Fibroblast of the conjunctiva (primary cell): Measurements from ENCODE around the gene NEURL1B.

ENCODE experiments used
- DNase-seq: peaks from one replicate; pipeline ENCODE4 v3.0.0-alpha.2; 2010; ENCODE audit warnings: low read depth

Gene NEURL1B

GRCh38 chr5:172715421-172715780 is 74.3 kb downstream of the NEURL1B start:
- DNase-seq = no peak

- DNase-seq = no peak
These were observed 75.0 kb downstream of the NEURL1B start for GRCh38 chr5:172715931-172716682.

- DNase-seq = peak; percentile 72
These were observed 75.8 kb downstream of the NEURL1B start for GRCh38 chr5:172716796-172717313.

DNA sequence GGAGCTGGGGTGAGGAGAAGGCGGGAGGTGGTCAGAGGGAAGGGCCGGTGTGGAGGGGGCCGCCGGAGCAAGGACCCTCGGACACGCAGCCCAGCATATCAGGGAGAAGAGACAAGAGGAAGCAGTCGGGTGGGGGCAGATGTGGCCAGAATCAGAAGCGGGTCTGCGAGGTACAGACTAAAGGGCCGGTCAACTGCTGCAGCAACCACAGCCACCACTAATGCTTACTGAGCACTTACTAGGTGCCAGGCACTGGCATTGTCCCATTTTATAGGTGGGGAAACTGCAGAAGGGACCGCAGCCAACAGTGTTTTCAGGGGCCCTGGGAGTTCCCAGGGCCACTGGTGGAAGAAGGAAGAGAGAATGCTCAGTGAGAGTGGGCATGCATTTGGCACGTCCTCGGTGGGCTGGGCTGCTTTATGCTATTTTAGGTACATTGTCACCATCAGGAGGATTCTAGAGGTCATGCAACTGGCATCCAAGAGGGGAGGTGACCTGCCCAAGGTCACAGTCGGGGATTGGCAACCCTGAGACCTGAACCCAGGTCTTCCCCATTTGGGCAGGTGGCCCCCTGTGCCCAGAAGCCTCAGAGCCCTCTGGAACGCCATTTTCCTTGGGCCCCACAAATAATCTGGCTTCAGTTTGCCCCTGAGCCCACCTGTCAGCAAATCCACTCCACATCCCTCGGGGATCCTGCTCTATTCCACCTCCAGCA is 76.6 kb downstream of the NEURL1B start:
- no peak for DNase-seq

GRCh38 chr5:172718527-172719114 is 77.6 kb downstream of the NEURL1B start:
- no peak for DNase-seq

DNA sequence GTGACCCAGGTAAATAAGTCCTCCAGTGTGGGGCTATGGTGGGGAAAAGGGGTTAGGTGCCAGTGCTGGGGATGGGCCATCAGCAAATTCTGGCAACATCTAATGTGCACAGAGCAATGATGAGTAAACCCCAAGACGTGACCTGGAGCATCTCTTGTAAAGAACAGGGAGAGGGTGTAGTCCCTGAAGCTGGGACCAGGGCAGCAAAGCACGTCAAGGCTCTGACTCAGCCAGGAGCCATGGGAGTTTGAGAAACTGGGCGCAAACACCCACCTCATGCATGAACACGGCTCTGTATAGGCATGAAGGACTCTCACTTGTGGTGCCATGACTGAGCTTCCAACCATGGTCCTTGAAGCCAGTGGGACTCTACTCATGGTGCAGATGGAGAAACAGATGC is 78.1 kb downstream of the NEURL1B start:
- no peak for DNase-seq

- DNase-seq = no peak
These were observed 79.6 kb downstream of the NEURL1B start for GRCh38 chr5:172720655-172721054.

DNA sequence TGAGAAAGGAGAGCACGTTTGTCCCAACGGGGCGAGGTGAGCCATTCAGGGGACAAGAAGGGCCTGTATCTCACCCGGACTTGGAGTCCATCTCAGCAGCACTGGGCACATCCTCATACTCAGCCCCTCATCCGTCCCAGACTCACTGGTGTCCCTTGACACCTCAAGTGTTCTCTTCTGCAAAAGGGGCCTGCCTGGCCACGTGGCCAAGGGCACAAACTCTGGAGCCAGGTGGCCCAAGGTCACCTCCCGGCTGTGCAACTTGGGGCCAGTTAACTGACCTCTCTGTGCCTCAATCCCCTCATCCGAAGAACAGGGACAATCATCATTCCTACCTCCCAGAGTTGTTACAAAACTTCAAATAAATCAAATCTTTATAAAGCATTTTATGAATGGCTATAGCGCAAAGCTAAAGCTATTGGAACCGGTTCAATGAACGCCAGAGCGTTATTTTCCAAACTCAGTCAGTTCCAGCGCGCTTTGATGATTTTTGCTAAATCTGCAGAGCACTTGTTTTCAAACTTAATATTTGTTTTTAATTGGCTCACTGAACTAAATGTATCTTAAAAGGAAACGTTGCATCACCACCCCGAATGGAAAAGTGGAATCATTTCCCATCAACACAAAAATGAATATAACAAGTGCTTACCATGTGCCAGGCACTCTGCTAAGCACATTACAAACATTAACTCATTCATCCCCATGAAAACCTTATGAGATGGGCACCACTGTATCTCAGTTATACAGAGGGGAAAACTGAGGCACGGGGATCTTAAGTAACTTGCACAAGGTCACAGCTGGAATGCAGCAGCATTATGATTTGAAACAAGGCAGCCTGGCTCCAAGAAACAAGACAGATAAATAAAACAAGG is 80.6 kb downstream of the NEURL1B start:
- DNase-seq = peak; percentile 76

DNA sequence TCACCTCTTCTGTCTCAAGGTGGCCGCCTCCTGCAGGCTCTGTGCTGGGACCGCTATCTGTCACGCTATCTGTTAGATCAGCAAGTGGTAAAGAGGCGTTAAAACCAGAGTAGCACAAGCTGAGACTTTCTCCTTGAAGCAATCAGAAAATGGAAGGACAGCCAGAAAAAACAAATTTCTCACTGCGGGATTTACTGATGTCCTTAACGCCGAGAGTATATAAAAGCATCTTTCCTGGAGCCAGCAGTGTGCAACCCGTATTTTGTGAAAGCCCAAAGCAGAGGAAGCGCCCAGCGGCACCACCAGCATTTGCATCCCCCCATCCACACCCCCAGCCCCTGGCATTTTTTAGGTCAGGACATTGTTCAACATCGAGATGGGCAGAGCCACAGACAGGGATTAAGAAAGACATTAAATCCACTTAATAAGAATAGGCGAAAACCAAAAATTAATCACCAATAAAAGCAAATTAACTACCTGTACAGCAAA is 81.3 kb downstream of the NEURL1B start:
- peak; percentile 16 for DNase-seq

- no peak for DNase-seq
These were observed 82.4 kb downstream of the NEURL1B start for GRCh38 chr5:172723508-172723907.

GRCh38 chr5:172724242-172725183 is 83.5 kb downstream of the NEURL1B start:
- DNase-seq = no peak

- DNase-seq = no peak
These were observed 84.2 kb downstream of the NEURL1B start for GRCh38 chr5:172725273-172725672.

DNA sequence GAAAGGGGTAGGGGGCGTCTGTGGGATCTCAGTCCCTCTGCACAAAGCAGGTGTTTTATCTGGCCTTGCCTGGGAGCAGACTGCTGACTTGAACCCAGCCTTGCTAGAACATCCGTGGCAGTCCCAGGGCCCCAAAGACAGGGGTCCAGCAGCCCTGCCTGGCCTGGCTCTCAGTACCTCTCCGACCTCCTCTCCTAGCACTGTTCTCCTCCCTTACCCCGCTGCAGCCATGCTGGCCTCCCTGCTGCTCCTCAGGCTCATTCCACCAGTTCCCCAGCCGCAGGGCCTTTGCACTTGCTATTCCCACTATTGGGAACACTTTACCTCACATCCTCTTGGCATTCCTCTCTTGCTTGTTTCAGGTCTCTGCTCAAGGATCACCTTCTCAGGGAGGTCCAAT is 84.7 kb downstream of the NEURL1B start:
- DNase-seq = no peak

DNA sequence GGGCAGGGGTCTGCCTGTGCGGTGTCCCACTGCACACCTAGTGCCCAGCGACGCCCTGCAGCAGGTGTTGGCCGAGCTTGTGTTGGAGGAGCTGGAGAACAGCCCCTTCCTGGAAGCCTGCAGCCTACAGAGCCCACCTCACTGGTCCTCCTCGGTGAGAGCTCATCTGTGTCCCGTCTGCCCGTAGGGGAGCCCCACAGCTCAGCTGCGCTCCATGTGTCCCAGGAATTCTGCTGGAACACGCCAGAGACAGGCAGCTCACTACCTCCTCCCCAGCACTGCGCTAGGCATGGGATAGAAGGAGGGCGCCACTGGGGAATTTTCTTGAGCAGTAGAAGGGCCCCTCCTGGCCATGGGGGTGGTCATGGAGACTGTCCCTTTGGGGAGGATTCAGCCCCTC is 85.9 kb downstream of the NEURL1B start:
- no peak for DNase-seq

DNA sequence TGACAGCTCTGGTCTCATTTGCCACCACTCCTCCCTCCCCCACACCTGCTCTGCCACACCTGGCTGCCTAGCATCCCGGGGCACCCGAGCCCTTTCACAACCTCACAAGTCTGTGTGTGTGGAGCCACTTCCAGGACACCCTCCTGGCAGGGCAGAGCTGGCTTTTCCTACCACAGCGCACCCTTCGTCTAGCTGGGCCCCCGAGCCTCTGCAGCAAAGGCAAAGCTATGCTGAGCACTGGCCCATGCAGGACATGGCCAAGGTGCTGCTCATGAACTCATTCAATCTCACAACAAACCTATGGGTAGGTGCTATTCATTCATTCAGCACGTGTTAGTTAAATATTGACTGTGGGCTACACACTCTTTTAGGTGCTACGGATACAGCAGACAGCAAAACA is 86.5 kb downstream of the NEURL1B start:
- no peak for DNase-seq

GRCh38 chr5:172728481-172729241 is 87.6 kb downstream of the NEURL1B start:
- no peak for DNase-seq

DNA sequence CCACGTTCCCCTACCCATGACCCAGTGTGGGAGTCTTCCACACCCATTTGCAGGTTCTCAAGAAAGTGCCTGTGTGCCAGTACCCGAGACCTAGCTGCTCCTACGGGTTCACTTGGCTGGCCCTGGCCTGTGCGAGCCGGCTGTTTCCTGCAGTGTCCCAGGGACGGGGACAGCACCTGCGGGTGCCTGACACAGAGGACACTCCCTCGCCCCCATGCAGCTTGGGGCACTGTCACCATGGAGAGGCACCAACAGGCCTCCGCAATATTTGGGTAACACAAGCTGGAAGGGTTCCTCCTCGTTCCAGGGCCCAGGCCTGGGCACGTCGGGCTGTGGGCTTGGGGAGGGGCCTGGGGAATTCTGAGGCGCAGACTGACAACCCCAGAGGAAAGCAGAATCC is 88.5 kb downstream of the NEURL1B start:
- no peak for DNase-seq

DNA sequence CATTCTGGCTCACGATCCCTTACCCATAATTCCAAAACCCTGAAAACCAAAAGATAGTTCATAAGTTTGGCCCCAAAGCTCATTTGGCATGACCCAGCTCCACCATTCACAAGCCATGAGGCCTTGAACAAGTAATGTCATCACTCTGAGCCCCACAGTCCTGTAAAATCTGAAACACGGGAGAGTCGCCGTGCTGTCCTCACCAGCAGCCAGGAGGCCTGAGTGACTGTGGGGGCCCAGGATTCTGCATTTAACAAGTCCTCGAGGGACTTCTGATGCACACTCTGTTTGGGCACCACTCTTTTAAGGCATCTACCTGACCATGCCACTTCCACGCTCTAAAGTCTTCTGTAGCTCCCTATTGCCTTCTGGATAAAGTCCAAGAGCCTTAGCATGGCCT is 89.2 kb downstream of the NEURL1B start:
- no peak for DNase-seq

DNA sequence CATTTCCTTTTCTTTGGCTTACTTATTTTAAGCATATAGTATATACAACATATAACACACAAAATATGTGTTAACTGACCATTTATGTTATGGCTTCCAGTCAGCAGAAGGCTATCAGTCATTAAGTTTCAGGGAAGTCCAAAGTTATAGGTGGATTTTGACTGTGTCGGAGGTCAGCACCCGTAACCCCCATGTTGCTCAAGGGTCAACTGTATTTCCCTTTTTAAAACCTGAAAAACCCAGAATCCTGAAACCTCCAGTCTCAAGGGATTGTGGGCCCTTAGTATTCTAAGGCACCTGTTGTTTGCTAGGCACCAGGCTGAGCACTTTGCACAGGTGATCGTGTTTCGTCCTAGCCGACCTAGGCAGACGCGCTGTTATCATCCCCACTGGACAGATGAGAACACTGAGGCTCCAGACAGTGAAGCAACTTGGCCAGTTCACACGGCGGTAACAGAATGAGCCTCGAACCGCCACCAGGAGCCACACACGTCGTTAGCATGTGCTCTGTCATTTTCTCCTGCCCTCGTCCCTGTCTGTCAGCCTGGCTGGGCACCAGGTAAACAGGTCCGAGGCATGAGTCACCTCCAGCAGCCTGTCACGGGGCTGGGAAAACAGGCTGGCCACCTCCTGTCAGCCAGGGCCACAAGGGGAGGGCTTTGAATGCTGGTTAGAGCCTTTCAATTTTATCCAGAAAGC is 90.1 kb downstream of the NEURL1B start:
- DNase-seq = no peak
